Raji (cell line): ENCODE results near the gene ATP6V0A1.

Experiments
- POLR2A ChIP-seq: IDR thresholded peaks from 2 replicates; pipeline ENCODE4 v1.6.1; 2011; ENCODE audit warnings: low read depth, low read length, control low read depth; ENCODE audit not compliant: insufficient read depth

The ATP6V0A1 gene

DNA sequence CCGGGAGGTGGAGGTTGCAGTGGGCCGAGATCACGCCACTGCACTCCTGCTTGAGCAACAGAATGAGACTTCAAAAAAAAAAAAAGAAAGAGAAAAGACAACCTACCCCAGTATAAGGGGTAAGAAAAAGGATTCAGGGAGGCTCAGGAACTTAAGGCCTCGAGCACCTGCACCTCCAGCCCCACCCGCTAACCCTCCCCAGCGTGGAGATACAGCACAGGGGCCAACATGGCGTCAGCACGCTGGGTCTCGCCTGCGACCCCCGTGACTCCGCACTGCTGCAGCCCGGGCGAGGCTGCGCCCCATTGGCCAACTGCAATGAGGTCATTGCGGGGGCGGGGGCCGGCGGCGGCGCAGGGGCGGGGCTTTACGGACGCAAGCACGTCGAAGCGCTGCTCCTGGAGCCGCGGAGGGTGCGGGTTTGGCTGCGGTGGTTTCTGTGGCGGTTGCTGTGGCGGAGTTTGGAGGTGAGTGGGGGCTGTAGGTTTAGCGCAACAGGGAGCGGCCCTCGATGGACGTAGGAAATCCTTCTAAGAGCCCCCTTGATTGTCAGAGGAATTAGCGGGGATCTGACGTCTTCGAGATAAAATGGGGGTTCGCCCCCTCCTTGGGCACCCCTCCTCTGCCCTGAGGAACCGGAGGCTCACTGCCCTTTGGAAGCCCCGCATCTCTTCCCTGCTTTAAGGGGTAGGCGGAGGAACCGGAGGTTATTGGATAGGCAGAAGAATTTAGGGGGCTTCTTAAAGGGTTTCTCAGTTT, at the start of gene ATP6V0A1:
Gene ATP6V0A1 (plus strand): TSS at position 382 of the 759 bp plus-strand sequence. CDS start 2,017 bp downstream, outside the sequence.
- peak; percentile 68 for TF ChIP-seq POLR2A

DNA sequence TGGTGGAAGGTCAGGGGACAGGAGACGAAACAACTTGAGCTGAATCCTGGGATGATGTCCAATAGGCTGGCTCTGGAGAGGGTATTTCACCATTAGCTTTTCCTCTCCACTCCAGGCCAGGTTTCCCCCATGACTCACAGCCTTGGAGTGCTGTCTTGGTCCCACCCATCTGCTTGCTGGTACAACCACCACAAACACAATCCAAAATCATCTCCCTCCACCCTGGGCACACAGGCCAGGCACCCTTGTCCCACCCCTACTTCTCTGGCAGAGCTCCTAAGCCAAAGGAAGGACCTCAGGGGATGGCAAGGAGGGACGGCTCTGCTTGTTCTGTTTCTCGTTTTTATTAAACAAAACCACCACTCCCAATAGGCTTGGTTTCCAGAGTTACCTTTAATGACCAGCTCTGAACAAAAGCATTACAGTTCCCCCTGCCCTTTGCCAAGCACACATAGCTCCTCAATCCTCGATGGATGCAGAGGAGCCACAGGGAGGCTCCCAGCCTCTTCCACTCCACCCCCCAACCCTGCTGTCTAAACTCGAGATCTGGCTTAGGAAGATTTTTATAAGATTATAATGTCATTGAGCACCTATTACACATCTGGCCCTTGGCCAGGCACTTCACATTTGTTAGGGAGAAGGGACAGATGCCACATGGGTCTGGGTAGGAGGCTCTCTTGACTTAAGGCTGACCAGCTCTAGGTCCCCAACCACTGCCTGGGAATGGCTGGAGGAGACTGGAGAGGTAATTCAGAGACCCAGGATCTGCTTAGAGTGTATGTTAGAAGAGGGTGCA, 49.0 kb upstream of the ATP6V0A1 start:
- no peak for TF ChIP-seq POLR2A

DNA sequence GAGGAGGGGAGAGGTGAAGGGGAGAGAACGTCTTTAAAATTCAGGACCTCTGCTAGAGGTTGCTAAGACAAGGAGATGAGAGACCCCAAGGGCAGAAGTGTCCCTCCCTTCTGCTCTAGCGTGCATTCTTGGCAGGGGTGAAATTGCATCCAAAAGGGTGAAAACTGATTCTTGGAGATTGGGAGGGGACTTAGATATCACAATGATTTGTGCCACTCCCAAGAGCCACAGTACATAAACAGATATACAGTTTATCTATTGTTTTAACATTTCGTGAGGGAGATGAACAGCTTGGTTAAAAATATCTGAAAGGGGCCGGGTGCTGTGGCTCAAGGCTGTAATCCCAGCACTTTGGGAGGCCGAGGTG, 48.4 kb upstream of the ATP6V0A1 start:
- no peak for TF ChIP-seq POLR2A

- TF ChIP-seq POLR2A: no peak
Measured at GRCh38 chr17:42411361-42411760, 47.3 kb upstream of the ATP6V0A1 start.

- TF ChIP-seq POLR2A: no peak
Measured at GRCh38 chr17:42411905-42412679, 46.6 kb upstream of the ATP6V0A1 start.

DNA sequence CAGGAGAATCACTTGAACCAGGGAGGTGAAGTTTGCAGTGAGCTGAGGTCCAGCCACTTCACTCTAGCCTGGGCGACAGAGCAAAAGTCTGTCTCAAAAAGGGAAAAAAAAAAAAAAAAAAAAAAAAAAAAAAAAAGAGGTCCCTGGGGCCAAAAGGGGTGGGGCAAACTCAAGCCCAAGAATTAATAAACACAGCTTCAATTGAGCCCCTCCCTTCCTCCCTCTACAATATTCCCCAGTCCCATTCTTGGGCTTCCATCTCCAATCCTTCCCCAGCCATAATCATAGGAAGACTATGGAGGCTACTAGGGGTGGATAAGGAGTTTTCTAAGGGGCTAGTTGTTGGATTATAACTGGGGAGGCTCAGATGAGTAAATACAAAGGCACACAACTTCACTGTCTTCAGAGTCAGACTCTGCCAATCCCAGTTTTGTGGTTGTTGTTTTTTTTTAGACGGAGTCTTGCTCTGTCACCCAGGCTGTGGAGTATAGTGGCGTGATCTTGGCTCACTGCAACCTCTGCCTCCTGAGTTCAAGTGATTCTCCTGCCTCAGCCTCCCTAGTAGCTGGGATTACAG, 45.1 kb upstream of the ATP6V0A1 start:
- no peak for TF ChIP-seq POLR2A

- no peak for TF ChIP-seq POLR2A
Measured at GRCh38 chr17:42414704-42415409, 43.8 kb upstream of the ATP6V0A1 start.

DNA sequence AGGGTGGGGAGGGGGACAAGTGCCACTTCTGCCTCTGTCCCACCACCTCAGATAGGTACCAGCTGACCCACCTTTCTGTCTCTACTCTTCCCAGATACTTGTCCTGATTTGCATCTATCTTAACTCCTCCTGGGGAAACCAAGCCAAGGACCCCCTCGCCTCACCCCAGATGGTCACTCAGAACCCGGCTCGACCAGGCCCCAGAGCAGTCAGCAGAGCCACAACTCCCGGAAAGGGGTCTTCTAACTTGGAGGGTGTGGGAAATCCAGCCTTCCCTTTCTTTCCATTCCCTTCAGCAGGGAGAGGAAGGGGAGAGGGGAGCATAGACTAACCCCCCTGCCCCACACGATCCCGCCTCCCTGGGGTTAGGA, 37.6 kb upstream of the ATP6V0A1 start:
- no peak for TF ChIP-seq POLR2A

GRCh38 chr17:42421507-42422338, 37.0 kb upstream of the ATP6V0A1 start:
- TF ChIP-seq POLR2A: no peak

- TF ChIP-seq POLR2A: no peak
Measured at GRCh38 chr17:42422412-42422957, 36.2 kb upstream of the ATP6V0A1 start.

DNA sequence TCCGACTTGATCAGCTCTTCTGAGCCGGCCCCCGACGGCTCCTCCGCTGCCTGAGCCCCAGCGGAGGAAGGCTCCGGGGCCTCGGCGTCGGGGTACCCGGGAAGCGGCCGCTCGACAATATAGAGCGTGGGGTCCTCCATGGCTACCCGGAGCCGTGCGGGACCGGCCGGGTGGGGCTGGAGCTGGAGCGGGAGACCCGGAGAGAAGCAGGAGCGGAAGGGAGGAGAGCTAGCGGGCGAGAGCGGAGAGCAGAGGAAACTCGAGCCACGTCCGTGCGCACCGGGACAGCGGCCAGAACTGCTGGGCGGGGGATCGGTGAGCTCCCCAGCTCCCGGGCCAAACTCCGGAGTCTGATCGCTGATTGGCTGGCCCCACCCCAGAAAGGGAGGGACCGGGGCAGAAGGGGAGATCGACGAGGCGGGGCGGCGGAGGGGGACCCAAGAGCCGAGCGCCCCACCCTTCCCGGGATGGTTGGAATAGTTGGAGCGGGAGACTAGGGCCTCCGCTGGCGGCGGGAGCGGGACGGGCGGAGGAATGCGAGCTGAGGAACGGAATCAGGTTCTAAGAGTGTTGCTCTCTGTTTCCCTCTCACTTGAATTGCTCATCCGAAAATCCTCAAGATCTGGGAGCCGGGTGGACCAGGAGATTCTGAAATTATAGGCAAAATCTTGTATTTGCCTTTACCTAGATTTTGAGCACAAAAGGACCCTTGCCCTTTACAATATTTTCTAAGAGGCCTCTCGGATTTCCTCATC, 35.5 kb upstream of the ATP6V0A1 start, which contains the start of gene CAVIN1:
Gene CAVIN1 (minus strand): TSS at position 299 of the 755 bp plus-strand sequence. CDS start 159 bp downstream, at position 140.
- no peak for TF ChIP-seq POLR2A

- TF ChIP-seq POLR2A: no peak
Measured at GRCh38 chr17:42423766-42424165, 34.9 kb upstream of the ATP6V0A1 start.
